GM21447 (cell line): ENCODE measurements around the gene TM9SF3.

Experiments
- ATAC-seq: cut with Tn5 transposase; IDR thresholded peaks from one replicate; pipeline ENCODE4 v1.9.1; 2021; ENCODE audit not compliant: unreplicated experiment

The TM9SF3 gene

DNA sequence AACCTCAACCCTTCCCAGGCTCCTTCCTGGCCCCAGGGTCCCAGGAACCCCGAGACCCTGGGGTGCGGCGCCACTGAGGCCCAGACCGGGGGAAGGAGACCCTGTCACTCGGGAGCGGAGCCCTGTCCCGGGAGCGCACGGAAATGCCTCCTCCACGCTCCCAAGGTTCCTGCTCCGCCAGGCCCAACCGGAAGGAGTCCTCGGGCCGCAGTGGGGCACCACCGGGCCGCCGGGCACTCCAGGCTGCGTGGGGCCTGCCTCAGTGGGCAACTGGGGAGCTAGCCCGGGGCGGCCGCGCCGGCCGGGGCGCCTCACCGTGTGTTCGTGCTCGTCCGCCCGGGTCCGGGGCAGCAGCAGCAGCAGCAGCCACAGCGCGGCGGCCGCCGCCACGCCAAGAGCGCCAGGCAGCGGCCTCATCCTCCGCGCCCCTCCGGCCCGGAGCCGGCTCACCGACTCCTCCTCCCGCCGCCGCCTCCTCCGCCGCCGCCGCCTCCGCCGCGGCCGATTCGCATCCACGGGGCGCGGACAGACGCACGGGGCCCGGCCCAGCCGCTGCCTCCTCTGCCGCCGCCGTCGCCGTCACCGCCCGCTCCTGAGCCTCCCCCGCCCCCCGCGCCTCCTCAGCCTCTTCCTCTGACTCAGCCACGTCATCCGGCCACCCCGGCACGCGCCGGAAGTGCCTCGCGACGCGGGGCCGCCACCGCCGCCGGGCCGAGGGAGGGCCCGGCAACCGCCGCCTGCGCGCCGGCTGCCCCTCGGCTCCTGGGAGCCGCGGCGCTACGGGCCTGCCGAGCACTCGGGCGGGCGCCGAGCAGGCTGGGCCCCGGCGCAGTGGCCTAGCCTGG lies at the start of gene TM9SF3:
TM9SF3 (minus strand) TSS at position 594 of the 845 bp plus-strand sequence; CDS start at position 417, 177 bp downstream.
- ATAC-seq = peak; percentile 64

DNA sequence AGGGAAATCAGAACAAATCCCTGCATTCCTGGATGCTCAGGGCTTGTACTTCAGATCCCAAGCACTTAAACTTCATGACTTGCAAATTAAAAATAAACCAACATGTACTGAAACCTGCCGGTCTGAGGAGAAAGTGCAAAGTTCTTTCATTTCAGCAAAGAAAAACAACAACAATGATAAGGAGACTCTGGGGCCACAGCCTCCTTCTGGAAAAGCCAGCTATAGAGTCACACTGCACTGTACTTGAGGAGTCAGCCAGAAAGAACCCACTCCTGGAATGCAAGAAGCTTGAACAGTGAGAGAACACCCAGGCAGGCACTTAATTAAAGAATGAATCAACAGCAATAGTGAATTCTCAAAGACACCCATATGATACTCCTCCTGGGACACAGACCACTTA lies 49.7 kb upstream of the TM9SF3 start:
- ATAC-seq = no peak

DNA sequence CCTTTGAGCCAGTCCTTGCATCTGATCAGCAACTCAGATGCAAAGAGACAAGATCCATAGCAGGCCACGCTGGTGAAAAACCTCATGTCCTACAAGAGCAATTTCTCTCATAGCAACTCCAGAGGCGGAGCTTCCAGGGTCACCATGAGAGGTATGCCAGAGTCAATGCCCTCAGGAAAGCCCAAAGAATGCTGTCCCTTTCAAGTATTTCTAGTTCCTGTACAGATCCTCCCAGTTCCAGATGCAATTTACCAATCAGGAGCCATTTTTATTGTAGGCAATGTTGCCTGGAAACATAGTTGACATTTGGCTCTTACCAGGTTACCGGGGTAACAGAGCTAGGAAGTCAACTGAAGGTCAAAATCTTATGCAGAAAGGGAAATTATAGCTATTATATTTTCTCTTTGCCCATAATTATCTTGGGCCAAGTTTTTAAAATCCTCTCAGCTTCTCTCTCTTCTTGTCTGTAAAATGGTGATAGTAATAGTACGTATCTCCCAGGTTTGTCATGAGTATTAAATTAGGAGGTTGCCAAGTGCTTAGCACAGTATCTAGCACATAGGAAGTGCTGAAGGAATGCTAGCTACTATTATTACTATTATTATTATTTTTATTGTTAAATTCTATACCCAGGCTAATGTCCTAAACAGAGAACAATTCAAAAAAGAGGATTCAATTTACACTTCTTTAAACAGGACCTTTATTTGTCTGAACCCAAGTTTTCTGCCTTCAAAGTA lies 46.3 kb upstream of the TM9SF3 start:
- no peak for ATAC-seq

GRCh38 chr10:96627292-96627691 lies 40.5 kb upstream of the TM9SF3 start:
- ATAC-seq = no peak

GRCh38 chr10:96626795-96627194 lies 40.0 kb upstream of the TM9SF3 start:
- ATAC-seq = no peak

DNA sequence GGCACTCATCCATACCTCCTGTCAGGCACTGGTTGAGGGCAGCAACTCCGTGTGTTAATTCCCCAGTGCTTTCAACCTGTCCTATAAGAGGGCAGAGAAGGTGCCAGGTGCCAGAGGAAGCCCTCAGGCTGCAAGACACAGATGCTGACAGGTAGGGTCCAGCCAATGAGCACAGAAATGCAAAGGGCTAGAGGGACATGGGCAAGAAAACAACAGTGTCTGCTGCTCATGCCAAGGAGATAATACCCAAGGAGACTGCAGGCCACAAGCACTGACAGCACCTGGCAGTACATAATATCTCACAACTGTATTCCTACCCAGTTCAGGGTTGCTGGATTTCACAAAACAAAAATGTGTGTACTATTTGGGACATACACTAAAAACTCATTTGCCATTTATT lies 38.4 kb upstream of the TM9SF3 start:
- no peak for ATAC-seq

- no peak for ATAC-seq
Observed at GRCh38 chr10:96622013-96622787, 35.4 kb upstream of the TM9SF3 start.

GRCh38 chr10:96619796-96620773 lies 33.3 kb upstream of the TM9SF3 start:
- no peak for ATAC-seq

GRCh38 chr10:96619120-96619519 lies 32.3 kb upstream of the TM9SF3 start:
- no peak for ATAC-seq

DNA sequence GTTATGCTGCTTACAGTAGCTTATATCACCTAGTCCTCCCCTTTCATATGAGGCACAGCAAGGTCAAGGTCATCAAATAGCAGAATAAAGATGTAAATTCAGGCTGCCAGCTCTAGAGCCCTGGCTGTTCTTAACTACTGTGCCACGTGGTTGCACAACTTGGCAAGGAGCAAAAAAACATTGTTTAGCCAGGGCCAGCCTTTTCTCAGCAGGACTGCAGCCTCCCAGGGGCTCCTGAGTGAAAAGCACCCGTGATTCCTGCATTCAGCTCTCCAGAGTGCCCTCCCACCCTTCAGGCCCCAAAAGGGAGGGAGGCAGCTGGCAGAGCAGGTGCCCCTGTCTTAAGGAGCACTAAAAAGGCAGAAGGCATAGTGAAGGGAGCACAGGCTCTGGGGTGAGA lies 31.8 kb upstream of the TM9SF3 start:
- no peak for ATAC-seq

- ATAC-seq = no peak
Observed at GRCh38 chr10:96616961-96617360, 30.1 kb upstream of the TM9SF3 start.

DNA sequence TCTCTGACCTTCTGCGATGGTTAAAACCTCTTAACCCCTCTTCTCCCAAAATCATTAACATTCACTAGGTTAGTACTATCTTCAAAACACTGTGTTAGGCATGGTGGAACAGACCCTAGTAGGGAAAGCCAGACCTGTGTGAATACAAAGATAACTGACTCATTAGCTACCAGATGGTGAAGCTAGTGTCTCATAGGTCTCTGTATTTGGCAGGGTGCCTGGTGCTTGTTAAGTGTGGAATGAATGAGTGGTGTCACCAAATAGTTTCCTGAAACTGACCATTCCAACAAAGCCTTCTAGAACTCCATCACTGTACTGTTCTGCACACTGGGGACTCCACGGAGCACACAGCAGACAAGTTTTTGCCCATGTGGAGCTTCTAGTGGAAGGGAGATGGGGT lies 27.7 kb upstream of the TM9SF3 start:
- ATAC-seq = no peak

DNA sequence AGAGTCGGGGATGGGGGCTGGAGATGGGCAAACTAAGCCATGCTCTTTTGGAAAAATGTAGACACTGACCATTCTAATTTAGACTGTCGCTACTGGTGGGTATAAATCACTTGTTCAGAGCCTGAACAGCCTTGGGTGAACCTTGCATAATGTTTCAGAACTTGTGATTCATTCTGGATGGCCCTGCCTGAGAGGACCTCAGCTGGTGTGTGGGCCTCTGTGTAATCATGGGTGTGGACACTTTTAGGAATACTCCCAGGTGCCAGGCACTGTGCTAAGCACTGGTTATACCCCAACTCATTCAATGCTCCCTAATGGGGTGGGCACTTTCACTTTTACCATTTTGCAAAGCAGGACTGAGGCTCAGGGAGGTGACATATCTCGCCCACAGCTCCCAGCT lies 26.8 kb upstream of the TM9SF3 start:
- no peak for ATAC-seq

GRCh38 chr10:96612055-96612830 lies 25.4 kb upstream of the TM9SF3 start:
- no peak for ATAC-seq

DNA sequence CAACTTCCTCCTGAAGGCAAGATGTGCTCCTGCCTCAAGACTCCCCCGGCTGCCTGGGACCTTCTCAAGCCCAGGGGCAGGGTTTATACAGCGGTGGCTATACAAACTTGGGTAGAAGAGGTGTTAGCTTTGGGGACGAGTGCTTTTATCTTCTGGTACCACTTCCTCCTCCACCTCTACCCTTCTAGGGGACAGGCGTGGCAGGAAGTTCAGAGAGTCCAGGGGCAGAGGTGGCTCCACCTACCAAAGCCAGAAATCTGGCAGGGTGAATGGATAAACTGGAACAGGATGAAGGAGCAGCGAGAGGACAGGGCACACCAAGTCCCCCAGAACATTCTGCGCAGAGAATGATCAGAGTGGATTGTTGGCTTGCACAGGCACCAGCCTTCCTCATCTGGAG lies 24.0 kb upstream of the TM9SF3 start:
- no peak for ATAC-seq

DNA sequence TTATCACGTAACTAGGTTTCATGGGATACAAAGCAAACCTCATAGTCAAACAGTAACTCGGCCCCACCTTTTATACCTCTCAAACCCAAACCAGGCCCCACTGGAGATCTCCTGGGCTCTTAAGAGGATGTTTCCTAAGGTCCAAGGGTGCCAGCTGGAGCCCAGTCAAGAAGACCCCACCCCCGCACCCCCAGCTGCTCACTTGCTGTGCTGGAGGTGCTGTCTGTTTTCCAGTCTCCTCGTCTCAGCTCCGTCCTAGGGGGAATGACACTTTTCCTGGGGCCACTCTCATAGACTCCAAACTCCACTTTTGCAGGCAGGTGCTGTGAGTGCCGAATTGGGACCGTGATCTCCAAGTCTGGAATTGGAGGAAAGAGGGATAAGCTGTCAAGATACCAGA lies 22.7 kb upstream of the TM9SF3 start:
- ATAC-seq = no peak

- ATAC-seq = no peak
Observed at GRCh38 chr10:96608805-96609204, 22.0 kb upstream of the TM9SF3 start.

GRCh38 chr10:96608262-96608661 lies 21.4 kb upstream of the TM9SF3 start:
- no peak for ATAC-seq

DNA sequence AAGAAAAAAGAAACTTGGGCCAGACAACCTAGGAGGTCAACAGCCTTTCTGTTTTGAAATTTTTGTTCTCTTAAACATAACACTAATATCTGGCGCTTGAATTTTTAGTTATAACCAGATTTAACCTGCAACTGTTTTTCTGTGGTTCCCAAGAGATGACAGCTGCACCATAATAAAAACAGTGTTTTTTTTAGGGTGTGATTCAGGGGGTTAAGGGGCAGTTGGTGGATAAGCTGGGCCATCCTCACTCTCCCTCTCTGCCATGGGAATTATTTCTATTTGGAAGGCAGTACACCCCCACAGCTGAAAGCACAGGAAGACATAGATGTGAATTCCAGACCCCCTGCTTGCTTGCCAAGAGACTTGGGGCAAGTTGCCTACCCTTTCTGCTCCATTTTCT lies 20.1 kb upstream of the TM9SF3 start:
- no peak for ATAC-seq

GRCh38 chr10:96606216-96606615 lies 19.4 kb upstream of the TM9SF3 start:
- ATAC-seq = no peak
